NCI-H2081 treated with DMSO at 0.1 percent for 48 hours (cell line): ENCODE data around the gene MYBPHL.

Experiments used
- DNase-seq: peaks from one replicate; lab custom pipeline; 2025; lab: John Stamatoyannopoulos, UW

MYBPHL gene

DNA sequence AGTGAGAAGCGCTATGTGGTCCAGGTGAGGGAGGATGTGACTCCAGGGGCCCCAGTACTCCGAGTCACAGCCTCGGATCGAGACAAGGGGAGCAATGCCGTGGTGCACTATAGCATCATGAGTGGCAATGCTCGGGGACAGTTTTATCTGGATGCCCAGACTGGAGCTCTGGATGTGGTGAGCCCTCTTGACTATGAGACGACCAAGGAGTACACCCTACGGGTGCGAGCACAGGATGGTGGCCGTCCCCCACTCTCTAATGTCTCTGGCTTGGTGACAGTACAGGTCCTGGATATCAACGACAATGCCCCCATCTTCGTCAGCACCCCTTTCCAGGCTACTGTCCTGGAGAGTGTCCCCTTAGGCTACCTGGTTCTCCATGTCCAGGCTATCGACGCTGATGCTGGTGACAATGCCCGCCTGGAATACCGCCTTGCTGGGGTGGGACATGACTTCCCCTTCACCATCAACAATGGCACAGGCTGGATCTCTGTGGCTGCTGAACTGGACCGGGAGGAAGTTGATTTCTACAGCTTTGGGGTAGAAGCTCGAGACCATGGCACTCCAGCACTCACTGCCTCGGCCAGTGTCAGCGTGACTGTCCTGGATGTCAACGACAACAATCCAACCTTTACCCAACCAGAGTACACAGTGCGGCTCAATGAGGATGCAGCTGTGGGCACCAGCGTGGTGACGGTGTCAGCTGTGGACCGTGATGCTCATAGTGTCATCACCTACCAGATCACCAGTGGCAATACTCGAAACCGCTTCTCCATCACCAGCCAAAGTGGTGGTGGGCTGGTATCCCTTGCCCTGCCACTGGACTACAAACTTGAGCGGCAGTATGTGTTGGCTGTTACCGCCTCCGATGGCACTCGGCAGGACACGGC, 55.3 kb downstream of the MYBPHL start:
- no peak for DNase-seq

DNA sequence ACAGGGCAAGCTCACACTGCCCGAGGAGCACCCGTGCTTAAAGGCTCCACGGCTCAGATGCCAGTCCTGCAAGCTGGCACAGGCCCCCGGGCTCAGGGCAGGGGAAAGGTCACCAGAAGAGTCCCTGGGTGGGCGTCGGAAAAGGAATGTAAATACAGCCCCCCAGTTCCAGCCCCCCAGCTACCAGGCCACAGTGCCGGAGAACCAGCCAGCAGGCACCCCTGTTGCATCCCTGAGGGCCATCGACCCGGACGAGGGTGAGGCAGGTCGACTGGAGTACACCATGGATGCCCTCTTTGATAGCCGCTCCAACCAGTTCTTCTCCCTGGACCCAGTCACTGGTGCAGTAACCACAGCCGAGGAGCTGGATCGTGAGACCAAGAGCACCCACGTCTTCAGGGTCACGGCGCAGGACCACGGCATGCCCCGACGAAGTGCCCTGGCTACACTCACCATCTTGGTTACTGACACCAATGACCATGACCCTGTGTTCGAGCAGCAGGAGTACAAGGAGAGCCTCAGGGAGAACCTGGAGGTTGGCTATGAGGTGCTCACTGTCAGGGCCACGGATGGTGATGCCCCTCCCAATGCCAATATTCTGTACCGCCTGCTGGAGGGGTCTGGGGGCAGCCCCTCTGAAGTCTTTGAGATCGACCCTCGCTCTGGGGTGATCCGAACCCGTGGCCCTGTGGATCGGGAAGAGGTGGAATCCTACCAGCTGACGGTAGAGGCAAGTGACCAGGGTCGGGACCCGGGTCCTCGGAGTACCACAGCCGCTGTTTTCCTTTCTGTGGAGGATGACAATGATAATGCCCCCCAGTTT, 56.1 kb downstream of the MYBPHL start:
- DNase-seq, result no peak

DNA sequence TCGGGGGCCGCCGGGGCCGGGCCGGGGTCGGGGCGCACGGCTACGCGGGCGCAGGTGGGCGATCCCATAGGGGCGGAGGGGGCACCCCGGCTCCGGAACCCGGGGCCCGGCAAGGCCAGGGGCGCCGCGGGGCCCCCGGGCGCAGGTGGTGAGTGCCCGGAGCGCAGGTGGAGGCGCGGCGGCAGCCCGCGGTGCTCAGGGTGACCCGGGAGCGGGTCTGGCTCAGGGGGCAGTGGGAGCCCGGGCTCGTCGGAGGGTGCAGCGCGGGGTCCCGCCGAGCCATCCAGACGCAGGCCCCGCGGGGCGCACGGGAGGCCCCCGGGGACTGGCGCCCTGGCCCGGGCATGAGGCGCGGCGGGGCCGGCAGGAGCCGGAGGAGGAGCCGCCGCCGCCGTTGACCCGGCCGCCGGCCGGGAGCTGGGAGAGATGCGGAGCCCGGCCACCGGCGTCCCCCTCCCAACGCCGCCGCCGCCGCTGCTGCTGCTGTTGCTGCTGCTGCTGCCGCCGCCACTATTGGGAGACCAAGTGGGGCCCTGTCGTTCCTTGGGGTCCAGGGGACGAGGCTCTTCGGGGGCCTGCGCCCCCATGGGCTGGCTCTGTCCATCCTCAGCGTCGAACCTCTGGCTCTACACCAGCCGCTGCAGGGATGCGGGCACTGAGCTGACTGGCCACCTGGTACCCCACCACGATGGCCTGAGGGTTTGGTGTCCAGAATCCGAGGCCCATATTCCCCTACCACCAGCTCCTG, 57.0 kb downstream of the MYBPHL start:
- no peak for DNase-seq

DNA sequence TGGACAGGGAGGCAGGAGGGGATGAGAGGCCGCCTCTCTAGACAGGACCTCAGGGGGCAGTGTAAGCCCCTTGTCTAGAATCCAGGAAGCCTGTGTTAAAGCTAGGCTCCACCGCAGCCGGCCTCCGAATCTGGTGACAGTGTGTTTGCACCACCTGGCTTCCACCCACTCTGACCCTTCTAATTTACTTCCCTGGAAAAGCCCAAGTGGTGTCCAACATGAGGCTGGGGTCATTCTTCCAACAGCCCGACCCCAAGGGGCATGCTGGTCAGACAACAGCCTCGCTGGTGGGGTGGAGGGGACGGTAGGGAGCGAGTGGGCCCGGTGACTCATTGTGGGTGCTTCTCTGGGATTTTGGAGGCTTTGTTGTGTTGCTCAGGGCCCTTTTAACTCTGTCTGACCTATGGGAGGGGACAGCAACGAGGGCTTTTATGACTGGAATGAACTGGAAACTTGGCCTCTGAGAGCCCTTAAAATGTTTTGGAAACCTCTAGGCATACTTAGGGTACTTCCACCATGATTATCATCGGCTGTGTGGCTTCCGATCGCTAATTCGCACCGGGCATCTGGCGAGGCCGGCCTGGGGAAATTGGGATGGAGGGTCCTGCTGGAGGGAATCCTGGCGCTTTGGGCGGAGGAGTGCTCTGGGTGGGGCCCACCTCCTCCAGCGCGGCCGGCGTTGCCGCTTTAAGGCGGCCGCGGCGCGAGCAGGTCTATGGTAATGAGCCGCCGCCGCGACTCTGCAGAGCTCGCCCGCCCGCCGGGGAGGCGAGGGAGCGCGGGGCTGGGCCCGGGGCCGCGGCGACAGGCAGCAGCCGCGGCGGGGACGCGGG, 57.8 kb downstream of the MYBPHL start, which contains the start of gene CELSR2:
Gene CELSR2, plus strand, starts transcription at position 743 of the 833 bp plus-strand sequence. CDS start 541 bp downstream, outside the sequence.
- no peak for DNase-seq

DNA sequence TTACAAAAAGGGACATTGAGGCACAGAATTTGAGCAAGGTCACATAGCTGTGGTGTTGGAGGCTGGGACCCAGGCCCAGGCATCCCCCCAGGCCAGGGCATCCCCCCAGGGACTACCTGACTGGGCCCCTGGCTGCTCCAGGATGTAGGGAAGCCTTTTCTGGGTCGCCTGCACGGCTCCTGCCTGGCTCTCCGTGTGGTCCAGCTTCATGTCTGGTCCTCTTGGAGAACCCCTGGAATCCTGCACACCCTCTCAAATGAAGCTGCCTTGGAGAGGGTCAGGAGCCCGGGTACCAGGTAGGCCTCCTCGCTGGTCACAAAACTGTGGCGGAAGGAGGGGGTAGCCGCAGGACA, 58.4 kb downstream of the MYBPHL start:
- DNase-seq, result no peak

DNA sequence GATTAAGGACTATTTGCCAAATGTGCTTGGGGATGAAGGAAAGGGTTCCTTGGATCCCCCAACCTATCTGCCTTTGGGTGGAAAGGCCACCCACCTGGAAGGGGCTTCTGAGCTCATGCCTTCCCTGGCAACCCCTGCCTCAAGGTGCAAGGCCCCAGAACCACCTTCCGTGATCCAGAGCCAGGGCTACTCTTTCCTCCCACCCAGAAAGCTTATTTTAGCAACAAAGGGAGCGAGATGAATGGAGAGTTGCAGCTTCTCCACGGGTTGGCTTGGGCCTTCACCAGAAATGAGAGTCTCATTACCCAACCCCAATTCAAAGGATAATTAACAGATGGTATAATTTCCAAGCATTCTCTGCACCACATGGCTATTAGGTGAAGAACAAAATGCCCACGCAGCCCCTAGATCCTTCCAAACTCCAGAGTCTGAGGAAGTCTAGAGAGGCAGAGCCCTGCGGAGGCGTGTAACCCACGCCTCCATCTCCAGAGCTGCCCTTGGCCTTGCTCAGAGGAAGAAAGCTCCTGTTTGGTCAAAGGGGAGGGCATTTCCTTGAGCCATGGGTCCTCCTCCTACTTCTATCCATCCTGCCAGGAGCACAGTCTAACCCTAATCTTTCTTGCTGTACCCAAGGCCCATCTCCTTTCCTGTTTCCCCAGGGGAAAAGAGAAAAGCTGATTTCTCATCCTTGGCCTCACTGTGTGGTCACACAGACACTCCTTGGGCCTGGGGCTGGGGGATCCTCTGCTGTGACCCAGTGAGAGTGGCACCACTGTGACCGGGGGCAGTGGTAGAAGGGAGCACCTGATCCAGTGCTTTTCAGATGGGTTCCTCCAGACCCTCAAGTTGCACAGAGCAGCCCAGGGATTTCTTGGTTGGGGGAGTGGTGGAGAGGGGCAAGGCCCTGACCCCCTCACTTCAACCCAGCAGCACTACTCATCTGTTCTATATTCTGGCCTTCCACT, 59.1 kb downstream of the MYBPHL start:
- DNase-seq, result no peak

DNA sequence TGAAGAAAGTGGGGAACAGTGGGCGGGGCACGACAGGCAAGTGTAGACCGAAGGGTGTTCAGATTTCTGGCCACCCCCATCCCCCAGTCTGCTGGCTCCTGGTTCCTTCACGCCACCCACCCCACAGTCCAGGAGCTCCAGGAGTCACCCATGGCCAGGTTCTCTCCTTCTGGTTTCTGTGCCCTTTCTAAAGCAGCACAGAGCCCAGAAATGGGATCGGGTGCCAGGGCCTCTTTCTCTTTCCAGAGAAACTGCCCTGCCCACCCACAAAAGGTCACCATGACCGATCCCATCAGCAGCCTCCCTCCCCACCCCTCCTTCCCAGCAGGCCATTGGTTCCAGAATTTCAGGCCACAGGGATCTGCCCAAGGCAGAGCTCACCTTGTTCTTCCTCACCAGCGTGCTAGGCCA, 60.7 kb downstream of the MYBPHL start:
- no peak for DNase-seq

DNA sequence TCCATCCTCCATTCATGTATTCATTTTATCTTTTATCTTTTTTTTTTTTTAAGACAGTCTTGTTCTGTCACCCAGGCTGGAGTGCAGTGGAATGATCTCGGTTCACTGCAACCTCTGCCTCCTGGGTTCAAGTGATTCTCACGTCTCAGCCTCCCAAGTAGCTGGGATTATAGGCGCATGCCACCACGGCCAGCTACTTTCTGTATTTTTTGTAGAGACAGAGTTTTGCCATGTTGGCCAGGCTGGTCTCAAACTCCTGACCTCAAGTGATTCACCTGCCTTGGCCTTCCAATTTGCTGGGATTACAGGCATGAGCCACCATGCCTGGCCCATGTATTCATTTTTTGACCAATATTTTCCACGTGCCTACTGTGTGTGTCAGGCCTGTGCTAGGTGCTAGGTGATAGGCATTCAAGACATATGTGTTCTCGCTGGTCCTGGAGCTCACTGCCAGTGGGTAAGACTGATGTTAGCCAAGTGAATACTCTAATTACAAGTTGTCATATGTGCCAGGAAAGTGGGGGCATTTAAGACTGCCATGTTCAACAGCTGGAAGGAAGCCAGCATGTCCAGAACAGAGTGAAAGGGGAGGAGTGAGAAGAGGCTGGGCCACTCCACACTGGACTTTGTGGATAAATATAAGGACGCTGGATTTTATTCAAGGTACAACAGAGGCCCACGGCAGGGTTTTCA, 62.8 kb downstream of the MYBPHL start:
- DNase-seq, result no peak

DNA sequence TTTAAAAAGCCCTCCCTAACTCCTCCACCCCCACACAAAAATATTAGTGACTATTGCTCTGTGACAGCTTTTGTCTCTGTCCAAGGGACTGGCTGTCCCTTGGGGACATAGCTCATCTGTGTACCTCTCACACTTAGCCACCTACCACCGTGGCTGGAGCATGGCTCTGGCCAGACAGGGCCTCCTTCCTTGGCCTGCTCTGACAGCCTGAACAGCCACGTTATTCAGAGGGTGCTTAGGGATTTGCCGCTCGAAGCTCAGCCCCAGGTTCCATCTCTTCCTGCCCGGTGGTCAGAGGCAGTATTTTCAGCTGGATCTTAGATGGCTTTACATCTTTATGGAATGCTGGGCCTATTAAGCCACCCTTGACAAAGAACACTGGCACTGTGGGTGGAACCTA, 63.6 kb downstream of the MYBPHL start:
- DNase-seq, result no peak

DNA sequence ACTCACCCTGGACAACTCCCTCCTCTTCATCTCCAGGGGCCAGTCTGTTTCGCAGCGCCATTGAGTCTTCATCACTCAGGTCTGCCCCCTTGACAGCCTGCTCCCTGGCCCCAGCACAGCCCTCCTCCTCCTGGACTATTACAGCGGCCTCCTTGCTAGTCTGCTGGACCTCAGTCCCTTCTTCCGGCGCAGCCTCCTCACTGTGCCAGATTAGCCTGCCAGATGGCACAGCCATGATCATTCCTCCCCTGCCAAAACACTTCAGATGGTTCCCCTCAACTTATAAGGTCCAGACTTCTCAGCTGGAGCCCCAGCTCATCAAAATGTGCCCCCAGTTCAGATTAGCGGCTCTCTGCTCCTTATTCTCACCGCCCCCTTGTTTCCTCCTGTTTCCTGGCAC, 64.4 kb downstream of the MYBPHL start:
- no peak for DNase-seq
